ENCODE data around the gene MYO5A.
A peak's percentile ranks its signal among the peaks of the same experiment; 100 is the strongest.
"Not testable (repeated sequence)": the region's sequence is repeated elsewhere in the genome, so short reads cannot be mapped to it uniquely, and the experiment has no call there.

Gene MYO5A

DNA sequence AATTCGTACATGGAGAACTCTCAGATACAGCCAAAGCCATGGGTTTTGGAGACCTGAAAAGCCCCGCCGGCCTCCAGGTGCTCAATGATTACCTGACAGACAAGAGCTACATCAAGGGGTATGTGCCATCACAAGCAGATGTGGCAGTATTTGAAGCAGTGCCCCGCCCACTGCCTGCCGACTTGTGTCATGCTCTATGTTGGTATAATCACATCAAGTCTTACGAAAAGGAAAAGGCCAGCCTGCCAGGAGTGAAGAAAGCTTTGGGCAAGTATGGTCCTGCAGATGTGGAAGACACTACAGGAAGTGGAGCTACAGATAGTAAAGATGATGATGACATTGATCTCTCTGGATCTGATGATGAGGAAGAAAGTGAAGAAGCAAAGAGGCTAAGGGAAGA lies 23.5 kb downstream of the MYO5A start:
- DNase-seq (ENCODE audit: low read depth): no peak

DNA sequence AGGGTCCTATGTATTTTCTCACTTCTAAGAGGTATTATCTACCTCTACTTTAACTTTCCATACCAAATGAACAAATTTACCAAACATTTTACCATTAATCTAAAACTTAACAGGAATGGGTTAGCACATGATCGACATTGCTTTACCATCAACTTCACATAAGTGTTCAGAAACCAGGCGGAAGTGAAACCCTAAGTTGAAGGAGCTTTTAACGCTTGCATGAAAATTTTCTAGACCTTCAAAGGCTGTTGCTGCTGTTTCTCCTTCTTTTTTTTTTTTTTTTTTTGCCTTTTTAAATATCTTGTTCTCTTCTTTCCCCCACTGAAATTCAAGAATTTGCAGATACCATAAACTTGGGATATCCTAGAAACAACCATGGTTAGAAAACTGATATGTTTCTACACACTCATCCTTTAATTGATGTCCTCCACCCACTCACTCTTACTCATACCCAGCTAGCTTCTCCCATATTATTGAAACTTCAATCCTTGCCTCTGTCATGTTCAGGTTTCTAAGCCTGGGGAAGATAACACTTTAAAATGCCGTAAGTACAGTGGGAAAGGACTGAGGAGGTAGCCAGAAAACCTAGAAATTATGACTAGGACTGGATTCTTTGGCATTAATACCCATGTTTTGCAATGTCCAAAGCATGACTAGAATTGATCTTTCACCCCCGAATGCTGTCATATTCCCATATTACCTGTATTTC lies 24.7 kb downstream of the MYO5A start:
- peak; percentile 58 for DNase-seq (ENCODE audit: low read depth)

DNA sequence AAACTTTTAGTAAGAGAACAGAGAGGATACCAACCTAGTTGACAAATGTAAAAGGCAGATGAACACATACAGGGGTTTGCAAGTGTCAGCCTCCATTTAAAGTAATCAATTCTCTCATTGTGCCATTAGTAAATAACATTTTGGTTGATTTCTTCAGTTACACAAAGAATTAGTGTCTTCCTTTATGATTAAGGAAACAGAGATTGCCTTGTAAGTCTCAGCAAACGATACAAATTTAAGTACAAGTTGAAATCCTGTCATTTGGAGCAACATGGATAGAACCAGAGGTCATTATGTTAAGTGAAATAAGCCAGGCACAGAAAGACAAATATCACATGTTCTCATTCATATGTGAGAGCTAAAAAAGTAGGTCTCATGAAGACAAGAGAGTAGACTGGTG lies 26.1 kb downstream of the MYO5A start:
- no peak for DNase-seq (ENCODE audit: low read depth)

DNA sequence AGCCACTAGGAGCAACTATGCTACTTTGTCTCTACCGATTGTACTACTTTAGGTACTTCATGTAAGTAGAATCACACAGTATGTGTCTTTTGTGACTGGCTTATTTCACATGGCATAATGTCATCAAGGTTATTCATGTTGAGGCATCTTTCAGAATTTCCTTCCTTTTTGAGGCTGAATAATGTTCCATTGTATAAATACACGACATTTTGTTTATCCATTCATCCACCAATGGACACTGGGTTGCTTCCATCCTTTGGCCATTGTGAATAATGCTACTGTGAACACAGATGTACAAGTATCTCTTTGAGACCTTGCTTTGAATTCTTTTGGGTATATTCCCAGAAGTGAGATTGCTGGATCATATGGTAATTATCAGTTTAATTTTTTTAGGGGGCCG lies 29.2 kb downstream of the MYO5A start:
- DNase-seq (ENCODE audit: low read depth): no peak

GRCh38 chr15:52498706-52499105 lies 30.0 kb downstream of the MYO5A start:
- DNase-seq (ENCODE audit: low read depth): no peak

DNA sequence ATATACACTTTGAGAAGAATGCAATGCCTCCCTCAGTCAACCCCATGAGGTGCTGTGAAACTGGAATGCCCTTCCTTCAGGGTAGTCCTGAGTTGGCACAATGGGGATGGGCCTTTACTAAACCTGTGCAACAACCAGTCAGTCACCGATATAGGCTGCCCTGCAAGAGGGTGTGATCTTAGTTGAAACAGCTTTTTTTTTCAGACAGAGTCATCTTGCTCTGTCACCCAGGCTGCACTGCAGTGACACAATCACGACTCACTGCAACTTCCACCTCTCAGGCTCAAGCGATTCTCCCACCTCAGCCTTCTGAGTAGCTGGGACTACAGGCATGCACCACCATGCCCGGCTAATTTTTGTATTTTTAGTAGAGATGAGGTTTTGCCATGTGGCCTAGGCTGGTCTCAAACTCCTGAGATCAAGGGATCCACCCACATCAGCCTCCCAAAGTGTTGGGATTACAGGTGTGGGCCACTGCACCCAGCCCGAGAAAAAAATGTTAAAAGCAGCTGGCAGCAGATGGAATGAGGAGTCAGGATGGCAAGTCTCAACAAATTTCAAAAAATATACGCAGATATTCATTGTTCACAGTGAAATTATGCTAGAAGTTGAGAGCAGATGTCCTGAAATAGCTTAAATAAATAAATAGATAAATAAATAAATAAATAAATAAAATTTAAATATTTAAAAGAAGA lies 31.8 kb downstream of the MYO5A start:
- DNase-seq (ENCODE audit: low read depth): peak; percentile 81

DNA sequence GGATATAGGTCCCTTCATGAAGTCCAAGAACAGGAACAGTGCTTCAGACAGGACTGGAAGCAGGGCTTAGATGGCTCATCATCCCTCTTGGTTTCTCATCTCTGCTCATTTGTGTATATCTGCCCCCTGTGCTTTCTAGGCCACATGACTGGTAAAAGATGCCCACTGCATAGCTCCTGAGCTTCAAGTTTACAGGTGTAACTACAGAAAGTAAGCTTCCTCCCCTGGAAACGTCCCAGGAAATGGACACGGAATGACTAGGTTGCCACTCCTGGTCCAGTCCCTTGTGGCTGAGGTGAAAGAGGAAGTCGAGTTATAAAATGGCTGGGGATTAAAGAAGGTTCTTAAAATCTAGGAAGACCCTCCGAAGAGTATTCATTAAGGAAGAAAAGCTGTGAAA lies 32.5 kb downstream of the MYO5A start:
- no peak for DNase-seq (ENCODE audit: low read depth)

DNA sequence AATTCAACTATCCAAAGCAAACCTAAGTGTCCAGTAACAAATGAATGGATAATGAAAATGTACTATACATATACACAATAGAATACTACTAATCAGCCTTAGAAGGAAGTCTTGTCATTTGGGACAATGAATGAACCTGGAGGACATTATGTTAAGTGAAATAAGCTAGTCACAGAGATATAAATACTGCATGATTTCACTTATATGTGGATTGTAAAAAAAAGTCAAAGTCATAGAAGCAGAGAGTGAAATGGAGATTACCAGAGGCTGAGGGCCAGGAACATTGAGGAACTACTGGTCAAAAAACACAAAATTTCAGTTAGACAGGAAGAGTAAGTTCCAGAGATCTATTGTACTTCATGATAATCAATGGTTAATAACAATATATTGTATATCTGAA lies 33.6 kb downstream of the MYO5A start:
- no peak for DNase-seq (ENCODE audit: low read depth)

DNA sequence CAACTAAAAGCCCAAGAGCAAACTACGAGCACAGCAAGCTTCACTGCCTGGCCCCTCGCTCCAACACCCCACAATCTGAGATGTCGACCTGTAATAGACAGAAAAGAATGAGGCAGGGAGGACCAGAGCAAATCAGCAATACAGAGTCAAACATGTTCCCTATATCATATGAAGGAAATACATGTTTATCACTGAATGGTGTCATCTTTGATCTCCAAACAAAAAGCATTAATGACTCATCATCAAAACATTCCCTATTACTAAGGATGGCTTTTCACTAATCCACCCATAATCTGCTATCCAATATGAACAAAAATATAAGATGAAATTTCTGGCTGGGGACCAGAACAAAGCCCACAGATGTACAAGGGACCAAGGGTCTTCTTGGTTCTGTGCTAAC lies 34.7 kb downstream of the MYO5A start:
- peak; percentile 81 for DNase-seq (ENCODE audit: low read depth)

GRCh38 chr15:52492132-52492531 lies 36.5 kb downstream of the MYO5A start:
- no peak for DNase-seq (ENCODE audit: low read depth)

GRCh38 chr15:52491472-52491871 lies 37.2 kb downstream of the MYO5A start:
- peak; percentile 27 for DNase-seq (ENCODE audit: low read depth)

GRCh38 chr15:52489430-52489829 lies 39.2 kb downstream of the MYO5A start:
- DNase-seq (ENCODE audit: low read depth): not testable (repeated sequence)

- DNase-seq (ENCODE audit: low read depth): no peak
Observed at GRCh38 chr15:52488830-52489229, 39.9 kb downstream of the MYO5A start.

GRCh38 chr15:52486003-52486996 lies 42.4 kb downstream of the MYO5A start:
- no peak for DNase-seq (ENCODE audit: low read depth)

- DNase-seq (ENCODE audit: low read depth): no peak
Observed at GRCh38 chr15:52485290-52485689, 43.4 kb downstream of the MYO5A start.

- peak; percentile 78 for DNase-seq (ENCODE audit: low read depth)
Observed at GRCh38 chr15:52483707-52484106, 45.0 kb downstream of the MYO5A start.

DNA sequence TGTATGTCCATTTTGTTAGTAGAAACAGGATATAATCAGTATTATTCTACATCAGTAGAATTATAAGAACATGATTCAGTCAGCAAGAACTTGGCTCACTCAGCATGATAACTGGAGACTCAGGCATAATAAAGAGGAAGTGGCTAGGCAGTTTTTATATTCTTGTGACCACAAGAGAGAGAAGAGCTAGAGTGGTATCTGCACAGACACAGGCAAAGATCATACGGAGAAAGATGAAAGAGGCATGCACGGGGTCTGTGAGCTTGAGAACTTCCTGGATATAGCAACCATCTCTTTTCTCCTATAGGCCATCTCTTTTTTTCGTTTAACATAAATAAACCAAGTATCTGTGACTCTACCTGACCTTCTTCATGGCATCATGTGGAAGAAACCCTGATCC lies 46.8 kb downstream of the MYO5A start:
- peak; percentile 88 for DNase-seq (ENCODE audit: low read depth)

- DNase-seq (ENCODE audit: low read depth): no peak
Observed at GRCh38 chr15:52480990-52481389, 47.7 kb downstream of the MYO5A start.

DNA sequence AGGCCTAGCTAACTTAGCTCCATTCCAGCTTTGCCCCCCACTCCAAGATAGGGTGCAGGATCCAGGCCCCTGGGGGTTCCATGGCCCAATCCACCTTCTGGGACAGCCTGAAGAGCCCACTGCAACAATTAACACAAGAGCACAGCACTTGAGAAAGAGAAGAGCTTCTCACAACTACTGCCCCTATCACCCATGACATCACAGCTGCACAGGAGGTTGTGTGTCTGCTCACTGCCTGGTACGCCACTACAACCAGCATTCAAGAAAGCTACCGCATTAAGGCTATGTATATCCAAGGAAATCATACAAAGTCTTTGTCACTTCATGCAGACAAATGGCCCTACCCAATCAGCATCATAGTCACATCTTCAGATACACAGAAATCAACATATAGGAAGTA lies 62.0 kb downstream of the MYO5A start:
- DNase-seq (ENCODE audit: low read depth): no peak

GRCh38 chr15:52466134-52466701 lies 62.5 kb downstream of the MYO5A start:
- no peak for DNase-seq (ENCODE audit: low read depth)

DNA sequence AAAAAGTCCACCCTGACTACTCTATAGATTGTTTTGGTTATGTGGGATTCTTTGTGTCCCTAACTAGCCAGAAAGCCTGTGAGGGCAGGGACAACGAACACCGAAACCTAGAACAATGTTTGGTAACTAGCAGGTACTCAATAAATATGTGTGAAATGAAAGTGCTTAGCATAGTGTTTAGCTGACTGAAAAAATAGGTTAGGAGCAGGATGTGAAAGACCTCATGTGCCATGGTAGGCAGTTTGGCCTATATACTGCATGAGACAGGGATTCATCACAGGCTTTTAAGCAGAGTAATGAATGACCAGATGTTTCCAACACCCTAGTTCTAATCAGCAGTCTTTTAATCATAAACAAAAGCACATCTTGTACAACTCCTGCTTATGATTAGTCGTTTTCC lies 64.2 kb downstream of the MYO5A start:
- DNase-seq (ENCODE audit: low read depth): peak; percentile 13

DNA sequence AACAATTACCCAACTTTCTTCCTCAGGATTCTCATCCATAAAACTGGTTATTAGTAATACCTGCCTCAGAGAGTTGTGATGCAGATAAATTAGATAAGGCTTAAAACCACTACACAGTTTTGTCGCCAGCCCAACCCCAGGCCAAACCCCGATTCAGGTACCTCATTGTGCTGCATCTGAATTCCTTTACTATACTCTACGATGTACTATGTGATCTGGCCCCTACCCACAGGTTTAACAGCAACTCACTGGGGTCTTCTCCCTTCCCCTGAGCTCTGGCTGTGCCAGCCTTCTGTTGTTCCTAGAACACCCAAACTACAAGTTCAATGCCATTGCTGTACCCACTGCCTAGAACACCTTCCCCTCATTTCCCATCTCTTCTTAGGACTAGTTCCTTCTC lies 64.6 kb downstream of the MYO5A start:
- no peak for DNase-seq (ENCODE audit: low read depth)
